ENCODE data around the gene ZFP57. TPM values are rescaled to one million over a fixed set of nuclear protein-coding genes. Genes with fewer than 3 reads are reported as not detected.

ZFP57 gene
- polyA plus RNA-seq (not detected in 2 replicates), polyA minus RNA-seq (not detected in 2 replicates)

- Histone ChIP-seq H3K27ac (ENCODE audit: low read length) (no peak within 1 kb of the TSS), H2AFZ (ENCODE audit: low read depth, low read length) (no peak within 1 kb of the TSS)
These were observed at the start of gene ZFP57 for GRCh38 chr6:29680904-29681303. TSS of gene ZFP57 (minus strand) at chr6:29681152. CDS start at chr6:29677003, 4,149 bp downstream.

GRCh38 chr6:29730575-29731126 lies 49.7 kb upstream of the ZFP57 start:
- Histone ChIP-seq H3K9me3 (ENCODE audit: low read length) (no peaks in the 10 kb centered on the region), H3K36me3 (ENCODE audit: insufficient read depth, low read length) (no peaks in the 10 kb centered on the region), H3K9ac (ENCODE audit: low read length) (no peak overlapping the region), H3F3A (ENCODE audit: insufficient read depth, low read length, poor library complexity, severe bottlenecking) (no peaks in the 10 kb centered on the region), H3K27me3 (ENCODE audit: insufficient read depth, low read depth, low read length) (no peaks in the 10 kb centered on the region), H3K4me3 (ENCODE audit: low read length) (no peak overlapping the region), H4K20me1 (ENCODE audit: insufficient read depth) (no peaks in the 10 kb centered on the region), H2AFZ (ENCODE audit: low read depth, low read length) (no peak overlapping the region), H3K4me2 (ENCODE audit: low read length) (no peak overlapping the region), H3K79me2 (replicated peaks; ENCODE audit: insufficient read depth, low read length) (no peaks in the 10 kb centered on the region), H3K9me2 (ENCODE audit: insufficient read depth, low read length) (no peaks in the 10 kb centered on the region), H3K27ac (ENCODE audit: low read length) (no peak overlapping the region)
- TF ChIP-seq RAD21 (conservative IDR thresholded peaks at IDR 0.05) (no peak), MXI1 (conservative IDR thresholded peaks at IDR 0.05; ENCODE audit: poor library complexity, severe bottlenecking) (no peak), SMC3 (conservative IDR thresholded peaks at IDR 0.05; ENCODE audit: poor library complexity) (no peak), EP300 (conservative IDR thresholded peaks at IDR 0.05; ENCODE audit: poor library complexity, severe bottlenecking) (no peak), TAF1 (IDR thresholded peaks at IDR 0.05; ENCODE audit: low read depth) (no peak), REST (IDR thresholded peaks at IDR 0.05; ENCODE audit: borderline replicate concordance) (no peak)

More at GRCh38 chr6:29680904-29681303, at the start of gene ZFP57:
- Histone ChIP-seq H3K4me3 (ENCODE audit: low read length) (no peak within 1 kb of the TSS), H3K36me3 (ENCODE audit: insufficient read depth, low read length) (no peaks in the 10 kb centered on the region), H3F3A (ENCODE audit: insufficient read depth, low read length, poor library complexity, severe bottlenecking) (no peaks in the 10 kb centered on the region), H3K79me2 (replicated peaks; ENCODE audit: insufficient read depth, low read length) (no peaks in the 10 kb centered on the region), H4K20me1 (ENCODE audit: insufficient read depth) (no peaks in the 10 kb centered on the region), H3K9me2 (ENCODE audit: insufficient read depth, low read length) (no peaks in the 10 kb centered on the region), H3K9me3 (ENCODE audit: low read length) (no peaks in the 10 kb centered on the region), H3K27me3 (ENCODE audit: insufficient read depth, low read depth, low read length) (no peaks in the 10 kb centered on the region), H3K9ac (ENCODE audit: low read length) (no peak within 1 kb of the TSS), H3K4me2 (ENCODE audit: low read length) (no peak within 1 kb of the TSS)
- TF ChIP-seq POLR2AphosphoS5 (IDR thresholded peaks at IDR 0.05): no peak
- TF ChIP-seq EP300 (conservative IDR thresholded peaks at IDR 0.05; ENCODE audit: poor library complexity, severe bottlenecking): no peak
- TF ChIP-seq TAF1 (IDR thresholded peaks at IDR 0.05; ENCODE audit: low read depth): no peak
- no peak for TF ChIP-seq CTCF (IDR thresholded peaks at IDR 0.05; ENCODE audit: poor library complexity, severe bottlenecking)
- no peak for TF ChIP-seq REST (IDR thresholded peaks at IDR 0.05; ENCODE audit: borderline replicate concordance)
- TF ChIP-seq EZH2 (IDR thresholded peaks at IDR 0.05; ENCODE audit: borderline replicate concordance, insufficient read depth, low read length, poor library complexity, severe bottlenecking): no peak
- no peak for TF ChIP-seq SMC3 (conservative IDR thresholded peaks at IDR 0.05; ENCODE audit: poor library complexity)
- no peak for TF ChIP-seq MXI1 (conservative IDR thresholded peaks at IDR 0.05; ENCODE audit: poor library complexity, severe bottlenecking)
- TF ChIP-seq RAD21 (conservative IDR thresholded peaks at IDR 0.05): no peak

All from neural cell (in vitro differentiated cells).